ENCODE data around the gene ZDHHC12. TPM values are rescaled to one million over a fixed set of nuclear protein-coding genes. Genes with fewer than 3 reads are reported as not detected.

The ZDHHC12 gene
- total RNA-seq, 1 donor from 2014 or later, result 49.6 TPM

DNA sequence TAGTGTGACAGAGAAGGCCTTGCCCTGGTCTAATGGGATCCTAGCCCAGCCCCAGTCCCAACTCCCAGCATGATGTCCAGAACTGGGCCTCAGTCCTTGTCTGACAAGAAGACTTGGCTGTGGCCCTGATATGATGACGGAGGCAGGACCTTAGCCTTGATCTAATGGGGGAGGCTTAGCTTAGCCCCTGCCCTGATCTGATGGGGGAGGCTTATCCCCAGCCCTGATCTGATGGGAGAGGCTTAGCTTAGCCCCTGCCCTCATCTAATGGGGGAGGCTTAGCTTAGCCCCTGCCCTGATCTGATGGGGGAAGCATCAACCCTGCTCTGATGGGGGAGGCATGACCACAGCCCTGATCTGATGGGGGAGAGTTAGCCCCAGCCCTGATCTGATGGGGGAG, 17.9 kb downstream of the ZDHHC12 start:
- Histone ChIP-seq H3K36me3 (no peaks in the 10 kb centered on the region), H3K4me3 (no peak overlapping the region), H3K27ac (no peak overlapping the region), H3K9me3 (no peaks in the 10 kb centered on the region), H3K4me1 (peaks cover 0 to 8% of the 10 kb centered on the region in 2 donors), H3K27me3 (no peaks in the 10 kb centered on the region)
- TF ChIP-seq, protein P1, sequence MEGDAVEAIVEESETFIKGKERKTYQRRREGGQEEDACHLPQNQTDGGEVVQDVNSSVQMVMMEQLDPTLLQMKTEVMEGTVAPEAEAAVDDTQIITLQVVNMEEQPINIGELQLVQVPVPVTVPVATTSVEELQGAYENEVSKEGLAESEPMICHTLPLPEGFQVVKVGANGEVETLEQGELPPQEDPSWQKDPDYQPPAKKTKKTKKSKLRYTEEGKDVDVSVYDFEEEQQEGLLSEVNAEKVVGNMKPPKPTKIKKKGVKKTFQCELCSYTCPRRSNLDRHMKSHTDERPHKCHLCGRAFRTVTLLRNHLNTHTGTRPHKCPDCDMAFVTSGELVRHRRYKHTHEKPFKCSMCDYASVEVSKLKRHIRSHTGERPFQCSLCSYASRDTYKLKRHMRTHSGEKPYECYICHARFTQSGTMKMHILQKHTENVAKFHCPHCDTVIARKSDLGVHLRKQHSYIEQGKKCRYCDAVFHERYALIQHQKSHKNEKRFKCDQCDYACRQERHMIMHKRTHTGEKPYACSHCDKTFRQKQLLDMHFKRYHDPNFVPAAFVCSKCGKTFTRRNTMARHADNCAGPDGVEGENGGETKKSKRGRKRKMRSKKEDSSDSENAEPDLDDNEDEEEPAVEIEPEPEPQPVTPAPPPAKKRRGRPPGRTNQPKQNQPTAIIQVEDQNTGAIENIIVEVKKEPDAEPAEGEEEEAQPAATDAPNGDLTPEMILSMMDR (IDR thresholded peaks at IDR 0.05), result no peak
- intact Hi-C loops (cut with DNase I), result no loop called here
- DNase-seq (ENCODE audit: low spot score in 2 of 2), result no peak

DNA sequence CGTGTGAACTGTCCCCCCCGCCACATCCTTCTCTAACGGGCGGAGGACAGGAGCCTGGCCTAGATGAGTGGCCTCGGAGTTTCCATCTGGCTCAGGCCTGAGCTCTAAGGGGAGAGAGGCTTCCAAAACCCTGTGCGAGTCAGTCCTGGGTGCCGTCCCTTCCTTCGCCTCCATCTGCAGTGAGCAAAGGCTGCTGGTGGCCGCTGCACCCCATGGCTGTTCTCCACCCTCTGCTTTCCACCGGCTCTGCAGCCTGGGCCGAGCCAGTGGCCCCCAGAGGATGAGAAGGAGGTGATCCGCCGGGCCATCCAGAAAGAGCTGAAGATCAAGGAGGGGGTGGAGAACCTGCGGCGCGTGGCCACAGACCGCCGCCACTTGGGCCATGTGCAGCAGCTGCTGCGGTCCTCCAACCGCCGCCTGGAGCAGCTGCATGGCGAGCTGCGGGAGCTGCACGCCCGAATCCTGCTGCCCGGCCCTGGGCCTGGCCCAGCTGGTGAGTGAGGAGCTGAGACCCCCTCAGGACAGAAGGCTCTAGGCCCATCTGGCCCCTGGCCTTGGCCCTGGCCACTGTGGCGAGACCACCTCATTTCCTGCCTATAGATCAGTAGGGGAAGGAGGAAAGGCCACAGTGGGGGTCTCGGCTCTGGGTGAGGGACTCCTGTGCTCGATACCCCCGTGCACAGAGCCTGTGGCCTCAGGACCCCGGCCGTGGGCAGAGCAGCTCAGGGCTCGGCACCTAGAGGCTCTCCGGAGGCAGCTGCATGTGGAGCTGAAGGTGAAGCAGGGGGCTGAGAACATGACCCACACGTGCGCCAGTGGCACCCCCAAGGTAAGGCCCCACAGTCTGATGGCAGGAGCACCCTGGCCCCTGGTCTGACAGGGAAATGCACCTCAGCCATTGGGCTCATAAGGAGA, 18.6 kb downstream of the ZDHHC12 start:
- no peak for DNase-seq (ENCODE audit: low spot score in 2 of 2)
- Histone ChIP-seq H3K4me3 (no peak overlapping the region), H3K27me3 (no peaks in the 10 kb centered on the region), H3K4me1 (peaks cover 0 to 8% of the 10 kb centered on the region in 2 donors), H3K9me3 (no peaks in the 10 kb centered on the region), H3K27ac (no peak overlapping the region), H3K36me3 (no peaks in the 10 kb centered on the region)
- TF ChIP-seq, protein P1 (IDR thresholded peaks at IDR 0.05), result no peak
- intact Hi-C loops (cut with DNase I), result no loop called here

DNA sequence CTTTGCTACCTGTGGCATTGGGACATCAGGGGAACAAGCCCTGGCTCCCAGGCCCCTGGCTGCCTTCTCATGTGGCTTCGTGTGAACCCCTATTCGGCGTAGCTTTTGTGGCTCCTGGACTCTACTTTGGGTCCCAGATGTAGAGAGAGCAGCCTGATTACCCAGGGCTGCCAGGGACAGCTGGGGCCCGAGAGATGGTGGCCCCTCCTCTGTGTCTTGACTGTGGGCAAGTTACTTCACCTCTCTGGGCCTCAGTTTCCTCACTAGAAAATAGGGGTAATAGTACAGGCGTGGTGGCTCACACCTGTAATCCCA, 19.6 kb downstream of the ZDHHC12 start:
- peak overlapping the region; percentile 23 to 73 for H3K27ac ChIP-seq
- peaks cover 0 to 8% of the 10 kb centered on the region in 2 donors for H3K4me1 ChIP-seq
- TF ChIP-seq, protein P1 (IDR thresholded peaks at IDR 0.05), result no peak
- no peak for DNase-seq (ENCODE audit: low spot score in 2 of 2)
- no peak overlapping the region for H3K4me3 ChIP-seq
- no peaks in the 10 kb centered on the region for H3K36me3 ChIP-seq
- intact Hi-C loops (cut with DNase I), result no loop called here
- no peaks in the 10 kb centered on the region for H3K9me3 ChIP-seq
- H3K27me3 ChIP-seq, result no peaks in the 10 kb centered on the region

DNA sequence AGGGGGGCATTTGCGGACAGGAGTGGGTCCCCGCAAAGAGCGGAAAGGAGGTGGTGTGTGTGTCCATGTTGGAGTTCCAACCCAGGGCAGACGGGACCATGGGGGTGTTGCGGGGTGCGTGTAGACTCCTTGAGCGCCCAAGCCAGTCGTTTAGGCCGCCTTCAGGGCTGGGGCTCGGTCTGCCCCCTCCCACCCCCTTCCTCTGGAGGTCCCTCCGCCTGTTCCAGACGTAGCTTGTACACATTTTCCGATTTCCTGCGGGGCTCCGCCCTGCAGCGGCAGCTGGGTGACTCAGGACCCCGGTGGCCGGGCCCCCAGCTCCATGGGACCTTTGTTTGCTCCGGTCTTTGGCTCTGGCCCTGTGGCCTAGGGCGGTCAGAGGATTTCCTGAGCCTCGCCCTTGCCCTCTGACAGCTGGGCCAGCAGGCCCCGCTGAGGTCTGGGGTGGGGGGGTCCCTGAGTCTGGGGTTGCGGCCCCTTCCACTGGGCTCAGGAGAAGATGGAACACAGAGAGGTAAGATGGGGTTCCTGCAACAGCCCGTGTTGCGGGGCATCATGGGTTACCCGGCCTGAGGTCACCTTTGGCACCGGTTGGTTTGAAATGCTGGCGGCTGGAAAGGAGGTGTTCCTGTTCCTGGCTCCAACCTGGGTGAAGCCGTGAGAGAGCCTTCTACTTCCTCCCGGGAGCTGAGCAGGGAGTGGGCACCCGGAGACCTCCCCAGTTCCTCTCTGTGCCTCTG, 20.1 kb downstream of the ZDHHC12 start:
- H3K27ac ChIP-seq, result peak overlapping the region; percentile 49 to 73
- peak overlapping the region in 1 of 2 donors; percentile 94 for H3K4me3 ChIP-seq
- DNase-seq (ENCODE audit: low spot score in 2 of 2), result no peak
- intact Hi-C loops (cut with DNase I), result no loop called here
- H3K9me3 ChIP-seq, result no peaks in the 10 kb centered on the region
- TF ChIP-seq, protein P1 (IDR thresholded peaks at IDR 0.05), result no peak
- no peaks in the 10 kb centered on the region for H3K27me3 ChIP-seq
- no peaks in the 10 kb centered on the region for H3K36me3 ChIP-seq
- peaks cover 0 to 8% of the 10 kb centered on the region in 2 donors for H3K4me1 ChIP-seq

DNA sequence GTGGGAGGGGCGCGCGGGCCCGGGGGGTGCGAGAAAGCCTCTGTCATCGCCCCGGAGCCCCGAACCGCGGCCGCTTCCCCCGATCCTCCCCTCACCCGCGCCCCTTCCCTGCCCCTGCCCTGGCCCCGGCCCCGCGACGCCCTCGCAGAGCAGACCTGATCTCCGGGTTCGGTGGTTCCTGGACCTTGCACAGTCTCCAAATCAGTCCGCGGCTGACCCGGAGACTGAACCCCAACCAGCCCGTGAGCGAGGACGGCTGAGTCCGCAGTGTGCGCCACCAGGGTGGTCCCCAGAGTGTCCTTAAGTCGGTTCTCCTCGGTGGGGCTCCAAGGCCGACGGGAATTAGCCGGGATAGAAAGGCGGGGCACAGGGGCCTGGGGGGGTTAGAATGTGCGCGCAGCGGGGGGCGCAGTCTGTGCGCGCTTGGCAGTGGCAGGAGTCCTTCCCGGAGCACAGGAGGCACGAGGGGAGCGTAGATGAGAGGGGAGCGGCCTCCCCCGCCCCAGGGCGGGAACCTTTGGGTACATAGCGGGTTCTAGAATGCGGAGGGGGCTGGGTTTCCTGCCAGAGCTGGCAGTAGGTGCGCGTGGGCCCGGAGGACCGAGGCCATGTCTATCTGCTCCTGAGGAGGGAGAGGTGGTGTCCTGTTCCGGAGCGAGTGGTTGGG, 20.8 kb downstream of the ZDHHC12 start:
- Histone ChIP-seq H3K9me3 (no peaks in the 10 kb centered on the region), H3K4me1 (peaks cover 0 to 8% of the 10 kb centered on the region in 2 donors), H3K4me3 (peak overlapping the region; percentile 82 to 94), H3K27ac (peak overlapping the region; percentile 49 to 73), H3K36me3 (no peaks in the 10 kb centered on the region), H3K27me3 (no peaks in the 10 kb centered on the region)
- no peak for DNase-seq (ENCODE audit: low spot score in 2 of 2)
- intact Hi-C loops (cut with DNase I), result loop anchor here (1.0 kb wide), 2 partner anchors 20 to 68 kb away; partner anchors contain the start of gene ZER1
- TF ChIP-seq, protein P1 (IDR thresholded peaks at IDR 0.05), result no peak

Data from ascending aorta (tissue), 2 donors.